SHP77 treated with DMSO at 0.1 percent for 48 hours (cell line): ENCODE data around the gene JPH4.
"Not testable (repeated sequence)": the region's sequence is repeated elsewhere in the genome, so short reads cannot be mapped to it uniquely, and the experiment has no call there.

Source experiments
- DNase-seq: peaks from one replicate; lab custom pipeline; 2025; lab: John Stamatoyannopoulos, UW

JPH4 gene

DNA sequence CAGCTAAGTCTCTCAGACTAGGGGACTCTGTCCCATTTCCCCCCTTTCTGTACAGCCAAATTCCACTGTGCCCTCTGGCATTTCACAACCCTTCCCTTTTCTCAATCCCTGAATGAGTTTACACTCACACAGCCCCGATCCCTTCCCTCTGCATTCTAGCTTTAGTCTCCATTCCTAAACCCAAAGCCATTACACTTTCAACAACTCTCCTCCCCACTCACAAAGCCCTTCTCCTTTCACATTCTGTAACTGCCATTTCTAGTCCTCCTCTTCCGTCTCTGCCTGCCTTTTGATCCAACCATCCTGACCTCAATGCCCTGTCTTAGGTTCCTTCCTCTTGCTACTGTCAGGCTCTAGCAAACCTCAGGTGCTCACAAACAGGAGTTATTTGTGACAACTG lies 30.7 kb downstream of the JPH4 start:
- no peak for DNase-seq

DNA sequence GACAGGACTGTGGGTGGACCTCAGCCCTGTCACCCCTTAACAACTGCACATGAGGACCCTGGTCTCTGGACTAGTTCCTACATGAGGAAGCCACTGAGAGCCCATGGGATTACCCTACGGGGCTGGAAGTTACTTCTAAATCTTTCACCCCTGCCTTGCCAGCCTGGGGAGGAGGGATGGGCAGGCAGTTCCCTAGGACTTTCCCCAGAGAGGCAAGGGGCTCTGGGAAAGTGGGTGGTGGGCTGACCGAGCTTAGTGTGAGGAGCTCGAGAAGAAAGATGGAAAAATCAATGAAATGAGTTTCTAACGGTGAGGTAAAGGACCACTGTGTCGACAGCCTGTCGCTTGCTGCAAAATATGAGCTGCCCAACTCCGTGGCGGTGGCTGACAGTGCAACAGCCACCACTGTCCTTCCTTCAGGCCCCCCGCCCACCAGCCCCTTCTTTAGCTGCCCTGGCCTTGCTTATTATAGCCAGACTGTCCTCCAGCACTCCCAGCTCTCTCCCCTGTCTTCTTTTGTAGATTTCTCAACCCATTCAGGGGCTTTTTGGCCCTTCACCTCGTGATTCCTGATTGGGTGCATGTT lies 32.0 kb downstream of the JPH4 start:
- no peak for DNase-seq

DNA sequence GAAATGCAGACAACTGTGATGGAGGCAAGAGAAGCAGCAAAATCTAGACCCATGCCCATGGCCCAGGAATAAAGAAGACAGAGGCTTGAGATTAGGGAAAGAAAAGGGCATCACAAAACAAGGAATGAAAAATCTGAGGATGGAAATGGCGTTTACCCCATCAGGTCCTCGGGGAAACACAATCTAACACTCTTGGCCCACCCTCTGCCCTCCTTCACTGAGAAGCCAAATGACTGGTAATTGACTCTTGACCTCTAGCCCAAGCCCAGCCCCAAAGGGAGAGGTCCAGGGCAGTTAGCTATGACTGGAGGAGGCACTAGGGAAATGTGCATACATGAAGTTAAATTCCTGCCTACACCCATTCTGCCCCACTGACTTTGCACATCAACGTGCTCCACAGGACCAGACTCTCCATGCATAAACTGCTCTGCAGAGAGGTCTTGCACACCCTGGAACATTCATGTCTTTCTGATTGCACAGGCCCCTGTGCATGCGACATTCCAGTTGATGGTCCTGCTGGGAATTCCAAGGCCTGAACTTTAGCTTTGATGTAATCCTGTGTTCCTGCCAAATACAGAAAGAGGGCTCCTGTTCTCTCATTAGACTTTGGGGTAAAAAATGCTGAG lies 32.7 kb downstream of the JPH4 start:
- DNase-seq: no peak

DNA sequence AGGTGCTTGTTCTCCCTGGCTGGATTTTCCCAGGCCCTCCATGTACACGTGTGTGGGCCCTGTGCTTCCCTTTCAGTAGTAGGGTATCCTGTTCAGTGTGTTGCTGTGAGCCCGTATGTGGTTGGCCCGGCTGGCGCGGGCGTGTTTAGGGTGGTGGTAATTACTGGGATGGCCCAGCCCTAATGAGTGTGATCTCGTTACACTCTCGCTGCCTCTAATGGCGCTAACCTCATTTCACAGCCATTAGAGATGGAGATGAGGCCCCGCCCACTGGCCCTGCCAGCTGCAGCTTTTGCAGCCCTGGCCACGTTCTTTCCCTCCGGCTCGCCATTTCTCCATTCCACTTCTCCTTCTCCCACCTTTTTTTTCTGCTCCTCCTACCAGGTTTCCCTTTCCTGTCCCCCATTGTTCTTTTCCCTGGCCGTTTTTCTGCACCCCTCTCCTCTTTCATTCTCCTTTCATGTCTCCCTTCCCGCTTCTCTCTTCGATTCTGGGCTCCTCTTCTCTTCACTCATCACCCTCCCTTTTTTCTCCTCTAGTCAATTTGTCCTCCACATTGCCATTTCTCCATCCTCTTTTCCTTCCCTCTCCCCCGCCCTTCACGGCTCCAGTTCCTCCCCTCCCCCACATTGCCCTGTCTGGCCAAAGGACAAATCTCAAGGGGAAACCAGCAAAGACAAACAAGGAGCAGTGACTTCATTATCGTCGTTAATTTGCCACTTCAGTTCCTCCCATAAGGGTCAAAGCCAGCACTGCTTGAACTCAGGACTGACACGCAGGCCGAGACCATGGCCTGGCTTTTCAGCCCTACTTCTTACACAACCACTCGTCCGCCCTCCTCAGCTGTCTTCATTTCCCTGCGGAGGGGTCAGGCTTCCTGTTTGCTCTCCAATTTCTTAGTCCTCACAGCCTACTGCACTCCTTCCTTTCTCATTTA lies 33.8 kb downstream of the JPH4 start:
- peak; percentile 80 for DNase-seq

DNA sequence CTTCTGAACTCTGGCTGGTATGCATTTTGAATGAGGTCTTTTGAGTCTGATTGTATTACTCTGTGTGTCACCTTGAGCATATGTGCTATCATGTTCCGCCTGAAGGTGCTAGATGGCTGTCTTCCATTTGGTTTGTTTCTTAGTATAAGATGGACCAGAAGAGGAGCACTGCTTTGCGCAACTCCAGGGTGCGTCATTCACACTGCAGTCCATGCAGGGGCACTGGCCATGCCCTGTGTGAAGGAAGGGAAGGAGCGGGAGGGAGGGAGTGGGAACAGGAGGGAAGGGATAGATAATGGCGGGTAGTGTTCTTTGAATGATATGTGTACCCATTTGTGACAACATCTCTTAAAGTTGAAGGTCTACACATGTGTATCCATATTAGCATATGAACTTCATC lies 35.2 kb downstream of the JPH4 start:
- no peak for DNase-seq

DNA sequence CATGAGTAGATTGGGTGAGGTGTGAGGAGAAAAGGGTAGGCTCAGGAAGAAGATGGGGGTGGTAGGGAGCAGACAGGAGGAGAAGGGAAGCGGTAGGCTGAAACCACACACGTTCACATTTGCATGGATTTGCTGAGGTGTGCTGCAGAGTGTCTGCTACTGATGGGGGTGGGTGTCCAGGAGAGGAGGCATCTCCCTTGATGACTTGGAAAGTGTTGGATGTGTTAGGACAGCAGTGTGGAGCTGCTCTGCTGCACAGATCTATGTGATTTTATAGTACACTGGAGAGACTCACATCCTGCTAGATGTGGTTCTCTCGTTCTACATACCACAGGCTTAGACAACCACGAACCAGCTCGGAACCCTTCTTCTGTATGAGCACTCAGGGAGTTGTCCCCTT lies 36.3 kb downstream of the JPH4 start:
- no peak for DNase-seq

DNA sequence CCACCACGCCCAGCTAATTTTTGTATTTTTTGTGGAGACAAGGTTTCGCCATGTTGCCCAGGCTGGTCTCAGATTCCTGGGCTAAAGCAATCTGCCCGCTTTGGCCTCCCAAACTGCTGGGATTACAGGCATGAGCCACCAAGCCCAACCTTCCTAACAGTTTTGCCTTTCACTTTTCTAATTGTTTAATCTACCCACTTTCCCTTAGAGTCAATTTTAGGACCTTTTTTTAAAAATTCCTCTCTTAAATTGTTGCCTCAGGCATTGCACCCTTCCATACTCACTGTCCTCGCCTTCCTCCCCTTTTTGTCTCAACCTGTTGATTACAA lies 38.5 kb downstream of the JPH4 start:
- DNase-seq: no peak

DNA sequence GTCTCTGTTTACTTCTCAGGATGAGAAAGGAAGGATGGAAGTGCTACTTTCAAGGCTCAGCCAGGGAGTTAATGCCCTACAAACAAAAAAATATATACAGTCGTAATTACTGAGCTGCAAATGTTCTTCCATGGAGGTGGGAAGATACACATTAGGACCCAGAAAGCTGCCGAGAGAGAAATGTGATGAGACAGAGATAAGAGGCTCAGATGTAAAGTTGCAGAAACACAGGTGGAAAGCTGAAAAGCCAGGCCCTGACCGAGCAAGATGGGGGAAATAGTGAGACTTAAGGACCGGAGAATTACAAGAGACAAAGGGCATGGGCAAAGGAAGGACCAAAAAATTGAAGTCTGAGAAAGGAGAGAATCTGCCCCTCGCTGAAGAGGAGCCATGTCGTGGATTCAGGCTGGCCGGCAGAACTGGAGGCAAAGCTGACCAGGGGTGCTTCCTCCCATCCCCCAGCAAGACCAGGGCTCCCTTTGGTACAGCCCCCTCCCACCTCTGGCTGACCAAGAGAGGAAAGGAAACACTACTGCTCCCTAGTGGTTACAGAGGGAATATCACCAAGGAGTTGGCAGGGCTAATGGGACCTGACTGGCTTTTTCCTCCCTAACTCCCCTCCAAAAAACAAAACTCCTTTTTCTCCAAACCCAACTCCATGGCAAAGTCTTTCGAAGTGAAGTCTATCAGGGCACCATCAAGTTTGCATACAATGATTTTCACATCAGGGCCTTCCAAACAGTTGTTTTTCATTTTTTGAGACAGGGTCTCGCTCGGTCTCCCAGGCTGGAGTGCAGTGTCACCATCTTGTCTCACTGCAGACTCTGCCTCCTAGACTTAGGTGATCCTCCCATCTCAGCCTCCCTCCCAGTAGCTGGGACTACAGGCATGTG lies 39.1 kb downstream of the JPH4 start:
- DNase-seq: peak; percentile 58

DNA sequence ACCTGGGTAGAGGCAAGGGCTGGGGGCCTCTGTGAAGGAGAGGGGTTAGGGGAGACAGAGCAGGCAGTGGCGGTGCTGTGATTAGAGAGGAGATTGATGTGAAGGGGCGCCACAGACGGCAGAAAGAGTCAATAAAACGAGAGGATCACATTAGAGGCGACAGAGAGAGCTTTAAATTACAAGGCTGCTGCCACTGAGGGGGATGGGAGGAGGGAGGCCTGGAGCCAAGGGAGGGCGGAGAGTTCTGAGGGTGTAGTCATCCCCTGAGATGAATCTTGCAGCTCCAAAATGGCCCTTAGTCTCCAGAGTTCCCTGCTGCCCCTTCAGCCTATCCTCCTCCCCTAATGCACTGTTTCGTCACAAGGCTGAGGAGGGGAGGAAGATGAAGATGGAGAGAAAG lies 39.8 kb downstream of the JPH4 start:
- DNase-seq: peak; percentile 36

DNA sequence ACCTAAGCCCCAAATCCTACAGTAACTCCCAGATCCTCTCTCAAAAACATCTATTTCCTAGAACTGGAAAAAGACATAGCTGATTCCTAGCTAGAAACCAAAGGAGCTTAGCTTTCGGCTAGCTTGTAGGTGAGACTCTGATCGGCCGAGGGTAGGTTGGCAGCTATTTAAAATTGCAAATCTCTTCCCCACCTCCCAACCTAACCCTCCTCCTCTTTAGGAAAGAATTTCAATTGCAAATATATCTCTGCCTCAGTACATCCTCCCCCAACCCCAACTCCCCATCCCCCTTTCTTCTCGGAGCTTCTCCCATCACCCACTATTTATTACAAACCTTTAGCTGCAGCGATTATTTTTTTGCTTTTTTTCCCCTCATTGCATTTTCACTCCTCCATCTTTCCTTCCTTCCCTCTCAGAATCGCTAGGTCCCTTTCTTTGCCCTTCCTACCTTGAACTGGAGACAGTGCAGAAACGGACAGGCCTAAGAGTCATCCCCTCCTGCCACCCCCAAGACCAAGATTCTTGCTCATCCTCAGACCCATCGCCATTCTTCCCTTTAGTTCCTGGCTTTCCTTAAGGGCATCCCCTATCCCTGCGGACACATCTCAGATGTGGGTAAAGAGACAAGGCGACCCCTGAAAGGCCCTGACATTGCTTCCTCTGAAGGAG lies 40.4 kb downstream of the JPH4 start:
- DNase-seq: no peak

DNA sequence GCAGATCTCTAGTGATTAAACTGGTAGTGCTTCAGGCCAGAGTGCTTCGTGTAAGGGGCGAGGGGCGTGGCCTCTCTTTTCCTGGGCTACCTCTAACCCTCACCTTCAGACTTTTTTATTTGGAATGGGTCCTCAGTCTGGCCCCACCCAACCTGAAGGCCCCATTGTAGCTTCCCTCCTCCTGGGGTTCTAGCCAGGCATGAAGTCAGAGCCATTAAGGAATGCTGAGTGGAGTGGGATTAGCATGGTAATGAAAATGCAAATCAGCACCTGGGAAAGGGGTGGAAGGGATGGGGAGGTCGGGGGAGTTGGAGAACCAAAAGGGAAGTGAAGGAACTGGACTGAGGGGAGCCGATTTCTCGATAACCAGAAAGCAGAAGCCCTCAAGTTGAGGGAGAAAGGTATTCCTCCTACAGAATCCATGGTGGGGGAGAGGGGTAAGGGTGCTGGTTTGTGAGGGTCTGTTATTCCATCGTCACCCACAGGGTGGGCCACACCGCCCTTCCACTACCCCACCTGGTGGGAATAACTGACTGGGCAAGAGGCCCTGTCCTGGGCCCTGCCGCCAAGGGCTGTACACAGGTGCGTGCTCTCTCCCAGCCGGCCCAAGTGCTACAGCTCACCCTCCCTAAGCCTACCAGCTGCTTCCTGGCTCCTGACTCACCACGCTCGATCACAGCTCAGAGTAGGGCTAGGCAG lies 41.1 kb downstream of the JPH4 start:
- peak; percentile 62 for DNase-seq

DNA sequence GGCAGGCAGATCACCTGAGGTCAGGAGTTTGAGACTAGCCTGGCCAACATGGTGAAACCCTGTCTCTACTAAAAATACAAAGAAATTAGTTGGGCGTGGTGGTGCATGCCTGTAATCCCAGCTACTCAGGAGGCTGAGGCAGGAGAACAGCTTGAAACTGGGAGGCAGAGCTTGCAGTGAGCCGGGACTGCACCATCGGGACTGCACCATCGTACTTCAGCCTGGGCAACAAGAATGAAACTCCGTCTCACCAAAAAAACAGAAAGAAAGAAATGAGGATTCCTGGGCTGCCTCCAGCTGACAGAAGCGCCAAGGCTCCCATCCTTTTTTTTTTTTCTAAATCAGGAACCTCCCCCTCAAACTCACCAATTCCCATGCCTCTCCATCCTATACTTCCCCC lies 41.7 kb downstream of the JPH4 start:
- DNase-seq: not testable (repeated sequence)

DNA sequence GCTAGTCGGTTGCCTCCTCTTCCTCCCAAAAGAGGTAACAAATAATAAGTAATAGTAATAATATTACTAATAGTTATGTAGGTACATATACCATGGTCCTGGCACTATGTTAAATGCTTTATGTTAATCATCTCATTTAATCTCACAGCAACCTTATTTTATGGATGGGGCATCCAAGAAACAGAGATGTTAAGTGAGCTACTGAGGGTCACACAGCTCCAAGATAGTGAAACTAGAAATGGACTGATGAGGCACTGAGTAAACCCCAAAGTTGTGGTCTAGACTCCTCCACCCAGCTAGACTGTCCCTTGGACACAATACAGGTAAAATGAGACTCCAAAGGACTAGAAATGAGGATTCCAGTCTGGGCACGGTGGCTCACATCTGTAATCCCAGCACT lies 42.1 kb downstream of the JPH4 start:
- no peak for DNase-seq

DNA sequence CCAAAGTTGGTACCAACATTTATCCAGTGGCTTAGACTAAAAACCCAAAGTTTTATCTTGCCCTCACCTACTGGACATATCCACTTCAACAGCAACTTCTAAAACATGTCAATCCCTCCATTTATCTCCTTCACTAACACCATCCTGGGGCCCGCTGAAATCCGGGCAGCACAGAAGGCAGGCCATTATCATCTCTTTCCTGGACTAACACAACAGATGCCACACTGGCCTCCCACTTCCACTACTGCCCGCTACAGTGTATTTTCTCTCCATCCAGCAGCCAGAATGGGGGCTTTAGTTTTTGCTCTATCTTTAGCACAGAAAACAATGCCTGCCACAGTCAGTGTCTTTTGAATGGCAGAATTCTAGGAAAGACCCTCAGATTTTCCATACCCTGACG lies 42.6 kb downstream of the JPH4 start:
- no peak for DNase-seq

DNA sequence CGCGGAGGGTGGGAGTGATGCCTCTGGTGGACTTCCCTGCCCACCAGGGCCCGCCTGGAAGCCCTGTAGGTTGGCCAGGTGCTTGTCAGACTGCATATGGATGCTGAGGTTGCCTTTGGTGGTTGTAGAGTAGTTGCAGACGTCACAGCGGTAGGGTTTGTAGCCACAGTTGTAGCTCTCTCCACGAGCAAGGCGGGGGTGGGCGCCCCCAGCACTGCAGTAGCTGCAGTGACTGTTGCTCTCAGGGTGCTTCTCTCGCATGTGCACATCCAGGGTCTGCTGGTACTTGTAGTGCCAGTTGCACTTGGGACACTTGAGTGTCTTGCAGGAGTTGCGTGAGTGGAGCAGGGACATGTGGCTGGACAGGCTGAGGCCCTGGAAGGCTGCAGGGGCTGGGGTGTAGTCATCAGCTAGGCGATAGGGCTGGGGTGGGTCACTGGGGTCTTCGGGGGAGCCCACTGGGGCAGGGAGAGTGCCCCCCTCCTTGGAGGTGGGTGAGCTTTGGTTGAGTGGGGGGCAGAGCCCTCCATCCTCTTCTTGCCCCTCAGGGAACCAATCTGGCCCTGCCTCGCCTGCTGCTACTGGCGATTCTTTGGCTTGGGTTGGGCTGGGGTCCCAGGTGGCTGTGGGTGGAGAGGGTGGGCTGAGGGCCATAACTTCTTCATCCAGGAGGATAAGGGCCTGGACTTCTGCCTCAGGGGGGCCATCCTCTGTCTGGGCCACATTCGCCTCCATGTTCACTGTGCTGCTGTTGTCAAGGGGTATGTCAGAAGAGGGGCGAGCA lies 44.7 kb downstream of the JPH4 start:
- no peak for DNase-seq

DNA sequence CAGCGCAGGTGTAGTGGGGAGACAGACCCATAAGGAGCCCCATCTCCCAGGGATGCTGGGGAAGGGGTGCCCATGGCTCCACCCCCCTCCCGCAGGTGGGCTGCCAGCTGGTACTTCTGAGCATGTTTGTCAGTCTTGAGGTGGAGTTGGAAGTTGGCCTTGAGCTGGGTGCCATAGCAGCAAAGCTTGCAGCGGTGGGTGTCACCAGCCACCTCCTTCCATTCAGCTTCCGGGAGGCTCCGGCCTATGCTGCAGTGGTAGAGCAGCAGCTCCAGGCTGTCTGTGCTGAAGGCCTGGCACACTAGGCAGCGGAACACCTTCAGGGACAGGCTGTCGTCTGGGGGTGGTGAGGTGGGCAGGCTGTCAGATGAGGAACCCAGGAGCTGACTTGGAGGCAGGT lies 45.9 kb downstream of the JPH4 start:
- no peak for DNase-seq

DNA sequence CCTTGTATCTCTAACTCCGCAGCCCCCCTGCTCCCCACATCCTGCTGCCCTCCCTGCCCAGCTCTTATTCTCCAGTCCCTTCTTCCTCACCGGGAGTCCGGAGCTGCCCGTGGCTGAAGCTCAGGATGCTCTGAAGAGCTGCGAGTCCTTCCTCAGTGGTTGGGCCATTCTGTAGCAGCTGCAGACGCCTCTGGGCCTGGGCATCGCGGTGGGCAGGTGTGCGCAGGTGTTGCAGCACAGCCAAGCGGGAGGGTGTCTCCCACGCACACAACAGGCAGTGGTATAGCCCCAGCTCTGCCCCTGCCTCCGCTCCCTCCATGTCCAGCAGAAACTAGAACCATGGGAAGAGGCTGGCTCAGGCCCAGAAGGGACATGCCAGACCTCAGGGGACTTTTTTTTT lies 47.2 kb downstream of the JPH4 start:
- DNase-seq: no peak

DNA sequence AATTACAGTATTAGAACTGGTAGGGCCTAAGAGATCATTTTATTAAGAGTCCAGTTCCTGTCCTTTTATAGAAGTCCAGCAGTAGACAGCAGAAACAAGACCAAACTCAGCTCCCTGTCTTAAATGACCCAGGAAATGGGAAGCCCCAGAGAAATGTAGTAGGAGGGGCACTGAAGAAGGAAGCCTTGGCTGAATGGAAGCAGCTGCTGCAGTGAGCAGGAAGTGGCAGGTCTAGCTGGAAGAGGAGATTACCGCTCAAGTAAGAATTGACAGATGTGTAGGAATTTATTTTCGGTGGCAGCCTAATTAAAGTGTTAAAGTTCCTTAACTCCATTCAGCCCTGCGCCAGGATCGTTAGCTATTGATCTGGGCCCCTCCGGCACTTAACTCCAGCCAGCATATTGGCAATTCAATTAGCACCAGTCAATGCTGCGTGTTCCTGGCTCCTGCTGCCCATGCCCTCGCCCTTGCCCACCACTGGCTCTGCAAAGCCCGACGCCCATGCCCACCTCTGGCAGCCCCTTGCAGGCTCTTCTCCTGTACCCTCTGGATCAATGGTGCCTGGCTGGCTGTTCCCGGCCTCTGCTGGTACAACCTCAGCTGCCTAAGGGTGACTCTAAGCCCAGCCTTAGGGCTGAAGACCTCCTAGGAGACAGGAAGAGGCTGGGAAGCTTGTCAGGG lies 48.1 kb downstream of the JPH4 start:
- no peak for DNase-seq

DNA sequence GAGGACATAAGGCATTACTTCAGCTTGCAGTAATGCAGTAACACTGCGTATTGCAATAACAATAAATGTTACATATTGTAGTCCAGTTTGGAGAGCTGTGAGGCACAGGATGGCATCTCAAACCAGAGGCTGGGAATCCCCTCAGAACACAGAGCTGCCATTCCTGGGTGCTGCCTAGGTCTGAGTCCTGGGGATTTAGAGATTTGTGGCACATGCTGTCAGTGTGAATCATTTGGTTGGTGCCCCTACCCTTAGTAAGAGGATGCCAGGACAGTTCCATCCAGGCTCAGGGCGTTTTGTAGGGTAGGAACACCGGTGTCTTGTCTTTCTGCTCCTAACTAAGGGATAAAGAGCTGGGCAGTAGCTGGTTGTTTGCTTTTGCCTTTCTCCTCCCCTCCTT lies 49.6 kb downstream of the JPH4 start:
- no peak for DNase-seq

DNA sequence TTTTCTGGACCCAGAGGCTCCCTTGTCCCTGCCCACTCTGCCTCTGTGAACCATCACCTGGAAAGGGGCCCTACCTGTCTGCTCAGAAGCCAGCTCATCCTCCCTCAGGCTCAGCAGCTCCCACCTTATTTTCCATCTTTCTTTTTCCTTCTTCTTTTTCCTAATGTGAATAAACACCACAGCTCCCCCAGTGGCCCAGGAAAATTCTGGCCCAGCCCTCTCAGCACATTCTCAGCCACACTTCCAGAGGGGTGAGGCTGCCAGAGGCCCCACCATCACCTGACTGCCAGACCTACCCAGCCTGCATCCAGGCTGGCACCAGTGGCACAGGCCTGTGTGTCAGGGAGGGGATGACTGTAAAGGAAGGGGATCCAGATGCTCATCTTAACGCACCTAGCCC lies 50.0 kb downstream of the JPH4 start:
- DNase-seq: no peak
